CD1c-positive myeloid dendritic cell (primary cell): ENCODE results near the gene SPATC1L.

Source experiments
- DNase-seq: peaks from one replicate; pipeline ENCODE4 v3.0.0-alpha.2; 2016; ENCODE audit errors: extremely low spot score

SPATC1L gene

GRCh38 chr21:46121286-46122221 lies 62.7 kb downstream of the SPATC1L start:
- DNase-seq: no peak

- no peak for DNase-seq
These were observed 63.7 kb downstream of the SPATC1L start for GRCh38 chr21:46120301-46121285.

GRCh38 chr21:46119637-46120271 lies 64.5 kb downstream of the SPATC1L start:
- no peak for DNase-seq

- DNase-seq: no peak
These were observed 65.1 kb downstream of the SPATC1L start for GRCh38 chr21:46119144-46119636.

GRCh38 chr21:46118316-46119143 lies 65.7 kb downstream of the SPATC1L start:
- no peak for DNase-seq

GRCh38 chr21:46117586-46118315 lies 66.5 kb downstream of the SPATC1L start:
- no peak for DNase-seq

GRCh38 chr21:46116776-46117585 lies 67.3 kb downstream of the SPATC1L start:
- no peak for DNase-seq

GRCh38 chr21:46116189-46116775 lies 68.0 kb downstream of the SPATC1L start:
- no peak for DNase-seq

GRCh38 chr21:46115441-46116188 lies 68.6 kb downstream of the SPATC1L start:
- DNase-seq: no peak

- no peak for DNase-seq
These were observed 69.3 kb downstream of the SPATC1L start for GRCh38 chr21:46114963-46115362.

- DNase-seq: no peak
These were observed 70.6 kb downstream of the SPATC1L start for GRCh38 chr21:46113497-46114176.

- no peak for DNase-seq
These were observed 71.5 kb downstream of the SPATC1L start for GRCh38 chr21:46112725-46113215.

- DNase-seq: no peak
These were observed 72.2 kb downstream of the SPATC1L start for GRCh38 chr21:46111857-46112724.

GRCh38 chr21:46111193-46111571 lies 73.1 kb downstream of the SPATC1L start:
- DNase-seq: no peak
